ENCODE results near the gene PIP5K1C.
"Not testable (repeated sequence)": the region's sequence is repeated elsewhere in the genome, so short reads cannot be mapped to it uniquely, and the experiment has no call there.

Gene PIP5K1C

DNA sequence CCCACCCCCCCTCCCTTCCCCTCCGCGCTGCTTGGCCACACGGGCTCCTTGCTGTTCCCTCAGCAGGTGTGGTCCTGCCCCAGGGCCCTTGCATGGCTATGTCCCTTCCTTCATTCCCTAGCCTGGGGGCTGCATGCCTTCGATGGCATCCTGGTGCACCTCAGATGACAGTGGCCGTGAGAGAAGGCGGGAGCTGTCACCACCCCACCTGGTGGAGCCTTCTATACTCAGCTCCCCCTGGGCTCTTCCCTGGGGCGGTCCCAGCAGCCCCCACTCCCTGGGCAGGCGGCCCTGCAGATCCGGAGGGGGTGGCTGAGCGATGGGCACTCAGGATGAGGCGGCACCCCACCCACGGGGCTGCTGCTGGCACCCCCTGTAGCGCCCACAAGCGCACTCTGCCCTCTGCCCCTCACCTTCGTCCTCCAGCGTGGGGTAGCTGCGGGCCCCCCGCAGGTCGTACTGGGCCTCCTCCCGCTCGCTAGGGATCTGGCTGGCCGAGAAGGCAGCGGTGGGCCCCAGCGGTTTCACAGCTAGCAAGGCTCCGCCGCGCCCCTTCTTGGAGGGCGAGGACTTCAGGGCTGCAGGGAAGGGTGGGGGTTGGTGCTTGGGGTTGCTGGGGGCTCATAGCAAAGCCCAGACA is 56.5 kb downstream of the PIP5K1C start:
- no peak for DNase-seq

DNA sequence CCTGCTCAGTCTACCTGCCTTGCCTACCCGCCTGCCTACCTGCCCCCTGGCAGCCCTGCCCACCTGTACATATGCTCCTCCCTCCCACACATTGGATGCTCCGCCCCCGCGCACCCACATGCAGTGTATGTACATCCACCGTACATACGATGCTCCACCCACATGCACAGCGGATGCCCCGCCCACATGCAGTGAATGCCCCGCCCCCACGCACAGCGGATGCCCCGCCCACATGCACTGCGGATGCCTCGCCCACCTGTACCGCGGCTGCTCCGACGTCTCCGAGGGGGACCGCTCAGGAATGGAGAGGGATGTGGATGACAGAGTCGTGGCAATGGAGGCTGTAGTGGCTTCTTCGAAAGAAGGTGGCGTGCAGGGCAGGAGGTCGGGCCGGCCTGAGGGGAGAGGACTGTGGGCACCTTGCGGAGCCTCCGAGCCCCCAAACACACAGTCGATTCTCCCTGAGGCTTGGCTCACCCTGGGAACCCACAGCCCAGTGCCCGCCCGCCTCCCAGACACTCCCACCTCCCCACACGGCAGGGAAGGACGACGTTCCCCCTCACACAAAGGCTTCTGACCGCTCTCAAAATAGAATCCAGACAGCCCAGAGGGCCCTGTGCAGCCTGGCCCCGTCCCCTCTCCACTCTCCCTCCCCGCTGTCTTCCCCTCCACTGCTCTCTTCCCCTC is 57.1 kb downstream of the PIP5K1C start:
- DNase-seq = no peak

DNA sequence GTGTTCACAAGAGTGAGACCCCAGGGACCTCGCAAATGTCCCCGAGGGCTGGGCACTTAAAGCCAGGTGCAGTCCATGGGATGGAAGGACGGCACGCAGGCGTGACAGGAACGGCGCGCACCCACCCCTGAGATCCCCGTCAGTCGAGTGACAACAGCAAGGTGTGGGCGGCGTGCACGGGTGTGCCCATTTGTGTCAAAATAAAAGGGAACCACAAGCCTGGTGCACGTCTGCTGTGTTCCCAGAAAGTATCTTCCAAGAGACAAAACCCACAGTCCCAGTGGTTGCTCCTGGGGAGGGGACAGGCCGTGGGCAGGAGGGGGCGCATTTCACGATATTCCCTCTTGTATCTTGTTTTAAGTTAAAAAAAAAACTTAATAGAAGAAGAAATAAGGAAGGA is 58.0 kb downstream of the PIP5K1C start:
- no peak for DNase-seq

DNA sequence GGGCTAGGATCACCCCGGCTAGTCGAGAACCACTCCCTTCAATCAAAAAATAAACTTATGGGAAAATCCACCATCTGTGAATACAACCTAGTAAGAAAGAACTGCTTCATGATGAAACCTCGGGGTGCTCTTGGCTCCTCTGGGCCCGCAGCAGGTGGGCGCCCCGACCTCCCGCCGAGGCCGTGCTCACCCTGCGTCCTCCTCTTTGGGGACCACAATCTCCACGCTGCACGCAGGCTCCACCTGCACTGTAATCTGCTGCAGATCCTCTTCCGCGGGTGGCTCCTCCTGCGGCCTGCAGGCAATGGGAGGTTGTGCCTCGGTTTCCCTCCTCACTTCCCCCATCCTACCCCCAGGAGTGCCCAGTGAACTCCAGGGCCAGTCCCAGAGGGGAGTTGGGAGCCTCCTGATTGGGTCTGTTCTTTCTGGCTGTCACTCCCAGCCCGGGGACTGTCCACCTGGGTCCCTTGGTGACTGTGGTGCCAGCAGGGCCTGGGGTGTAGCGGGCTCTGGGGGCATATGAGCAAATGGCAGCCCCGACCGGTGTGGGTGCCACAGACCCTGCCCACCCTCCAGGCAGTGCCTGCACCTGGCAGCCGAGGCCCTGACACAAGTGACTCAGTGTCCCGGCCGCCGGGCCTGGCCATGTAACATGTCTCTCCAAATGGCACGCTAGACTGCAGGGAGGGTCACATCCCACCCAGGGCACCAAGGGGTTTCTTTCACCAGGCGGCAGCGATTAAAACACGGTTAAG is 58.6 kb downstream of the PIP5K1C start:
- no peak for DNase-seq

DNA sequence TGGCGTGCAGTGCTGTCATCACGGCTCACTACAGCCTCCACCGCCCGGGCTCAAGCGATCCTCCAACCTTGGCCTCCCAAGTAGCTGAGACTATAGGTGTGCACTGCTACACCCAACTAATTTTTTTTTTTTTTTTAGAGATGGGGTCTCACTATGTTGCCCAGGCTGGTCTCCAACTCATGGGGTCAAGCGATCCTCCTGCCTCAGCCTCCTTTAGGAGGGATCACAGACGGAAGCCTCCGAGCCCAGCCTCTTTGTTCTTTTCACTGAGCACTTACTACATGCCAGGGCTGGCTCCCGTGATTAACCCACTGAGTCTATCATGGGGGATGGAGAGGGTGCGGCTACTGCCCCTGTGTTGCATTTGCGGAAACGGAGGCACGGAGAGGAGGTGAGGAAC is 60.8 kb downstream of the PIP5K1C start:
- no peak for DNase-seq

DNA sequence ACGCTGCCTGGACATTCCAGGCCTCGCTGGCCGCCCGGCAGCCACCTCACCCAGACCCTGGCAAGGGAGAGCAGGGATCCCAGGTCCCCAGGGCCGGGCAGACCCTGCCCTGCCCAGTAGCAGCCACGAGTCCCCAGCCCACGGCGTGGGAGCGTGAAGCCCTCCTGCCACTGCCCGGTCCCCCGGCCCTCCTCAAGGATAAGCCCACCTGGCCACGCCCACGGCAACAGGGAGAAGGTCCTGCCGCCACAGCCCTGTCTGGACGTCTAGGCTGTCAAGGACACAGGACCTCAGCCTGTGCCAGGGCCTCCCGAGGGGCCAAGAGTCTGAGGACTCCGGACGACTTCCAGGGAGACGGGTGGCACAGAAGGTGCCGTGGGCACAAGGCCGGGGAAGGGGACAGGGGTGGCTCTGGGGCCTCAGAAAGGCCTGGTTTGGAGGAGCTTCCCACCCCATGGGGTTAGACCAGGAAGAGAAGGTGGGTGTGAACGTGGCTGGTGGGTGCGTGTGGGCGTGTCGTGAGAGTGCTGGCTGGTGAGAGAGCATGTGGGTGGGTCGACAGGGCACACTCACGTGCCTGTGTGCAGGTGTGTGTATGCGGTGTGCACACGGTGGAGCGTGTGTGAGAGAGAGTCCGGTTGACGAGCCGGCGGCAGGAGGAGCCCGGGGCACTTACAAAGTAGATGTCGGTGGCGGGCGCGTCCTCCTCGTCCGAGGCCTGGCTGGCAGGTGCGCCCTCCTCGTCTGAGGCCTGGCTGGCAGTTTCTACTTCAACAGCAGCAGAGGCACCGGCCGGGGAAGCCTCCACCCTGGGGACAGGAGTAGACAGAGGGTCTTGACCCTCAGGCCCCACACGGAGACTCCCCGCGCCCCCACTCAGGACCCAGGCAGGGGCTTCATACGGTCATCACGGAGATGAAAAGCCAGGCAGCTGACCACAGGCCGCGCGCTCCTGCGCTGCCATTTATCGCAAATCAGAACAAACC is 61.8 kb downstream of the PIP5K1C start:
- DNase-seq = no peak

DNA sequence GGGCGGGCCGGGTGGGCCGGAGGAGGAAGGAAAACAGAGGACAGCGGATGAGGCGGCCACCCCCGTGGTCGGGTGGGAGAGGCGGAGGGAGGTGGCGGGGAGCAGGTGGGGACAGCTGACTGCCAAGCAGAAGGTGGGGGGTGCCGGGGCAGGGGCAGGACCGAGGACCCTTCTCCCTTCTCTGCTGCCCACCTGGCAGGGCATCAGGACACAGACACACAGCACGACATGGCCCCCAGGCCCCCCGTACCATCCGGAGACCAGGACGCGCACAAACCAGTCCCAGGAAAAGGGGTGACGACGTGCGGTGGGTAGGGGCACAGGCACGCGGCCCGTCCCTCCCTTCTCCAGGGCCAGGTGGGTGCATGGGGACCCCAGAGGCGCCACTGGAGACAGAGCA is 62.6 kb downstream of the PIP5K1C start:
- DNase-seq = no peak

DNA sequence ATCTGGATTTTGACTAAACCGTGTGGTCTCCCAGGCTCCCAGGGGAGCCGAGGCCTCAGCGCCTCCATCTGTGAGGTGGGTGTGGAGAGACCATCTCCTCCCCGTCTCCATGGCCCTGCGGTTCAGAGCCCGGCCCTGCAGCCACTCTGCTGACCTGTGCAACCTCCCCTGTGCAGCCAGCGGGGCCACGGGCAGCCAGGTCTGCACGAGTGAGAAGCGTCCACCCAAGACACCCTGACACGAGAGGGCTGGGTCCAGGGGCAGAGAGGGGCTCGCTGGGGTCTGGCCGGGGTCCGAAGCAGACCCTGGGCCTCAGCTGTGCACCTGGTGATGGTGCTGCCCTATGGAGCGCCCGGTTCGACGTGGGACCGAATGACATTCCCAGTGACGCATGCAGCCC is 63.3 kb downstream of the PIP5K1C start:
- DNase-seq = no peak

DNA sequence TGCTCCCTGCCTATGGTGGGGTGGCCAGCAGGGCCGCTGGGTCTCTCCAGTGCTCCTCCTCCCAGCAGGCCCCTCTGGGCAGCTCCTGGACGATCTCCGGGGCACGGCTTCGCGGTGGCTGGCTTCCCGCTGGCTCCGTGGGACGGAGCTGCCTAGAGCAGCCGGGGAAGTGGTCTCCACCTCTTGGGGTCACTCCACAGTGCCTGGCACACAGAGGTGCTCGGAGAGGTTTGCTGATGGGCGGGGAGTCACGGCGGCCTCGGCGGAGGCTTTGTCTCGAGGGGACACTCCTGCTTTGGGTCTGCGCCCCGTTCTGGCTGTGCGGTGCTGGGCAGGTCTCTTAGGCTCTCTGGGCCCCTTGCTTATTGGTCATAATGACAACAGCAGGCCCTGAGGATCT is 63.8 kb downstream of the PIP5K1C start:
- DNase-seq = no peak

DNA sequence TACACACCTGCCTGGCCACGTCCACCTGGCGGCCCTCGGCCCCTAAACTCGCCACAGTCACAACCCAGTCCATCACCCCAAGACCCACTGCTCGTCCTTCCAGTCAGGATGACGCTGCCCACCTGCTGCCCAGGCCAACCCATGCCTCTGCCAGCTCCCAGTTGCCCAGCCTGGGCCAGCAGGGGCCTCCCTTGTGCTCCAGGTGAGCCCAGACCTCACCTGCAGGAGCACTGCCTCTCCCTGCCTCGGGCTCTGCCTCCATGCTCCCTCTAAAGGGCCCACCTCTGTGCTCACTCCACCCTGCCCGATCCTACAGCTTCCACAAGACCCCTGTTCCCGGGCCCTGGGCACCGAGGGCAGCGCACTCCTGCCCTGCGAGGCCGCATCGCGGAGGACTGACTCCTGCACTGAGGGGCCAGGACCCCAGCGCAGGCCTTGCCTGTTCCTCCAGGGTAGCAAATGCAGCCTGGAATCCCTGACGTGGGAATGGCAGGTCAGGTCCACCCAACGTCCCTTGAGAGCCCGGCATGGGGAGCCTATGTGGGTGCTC is 65.7 kb downstream of the PIP5K1C start:
- no peak for DNase-seq

DNA sequence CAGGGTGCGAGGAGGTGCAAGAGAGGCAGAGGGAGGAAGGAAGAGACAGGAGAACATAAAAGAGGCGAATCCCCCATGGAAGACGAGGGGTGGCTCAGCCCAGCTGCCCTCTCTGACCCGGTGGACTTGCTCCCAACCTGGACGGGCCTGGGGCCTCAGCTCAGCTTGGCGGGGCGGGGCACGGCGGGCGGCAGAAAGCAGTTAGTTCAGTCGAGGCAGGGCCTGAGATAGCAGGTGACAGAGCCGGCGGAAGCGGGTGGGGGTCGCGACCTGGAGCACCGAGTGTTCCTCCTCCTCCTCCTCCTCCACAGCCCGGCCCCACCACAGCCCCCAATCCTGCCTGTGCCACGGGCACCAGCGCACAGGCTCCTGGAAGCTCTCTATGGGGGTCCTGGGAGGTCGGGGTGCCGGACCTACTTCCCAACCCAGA is 66.7 kb downstream of the PIP5K1C start:
- no peak for DNase-seq

DNA sequence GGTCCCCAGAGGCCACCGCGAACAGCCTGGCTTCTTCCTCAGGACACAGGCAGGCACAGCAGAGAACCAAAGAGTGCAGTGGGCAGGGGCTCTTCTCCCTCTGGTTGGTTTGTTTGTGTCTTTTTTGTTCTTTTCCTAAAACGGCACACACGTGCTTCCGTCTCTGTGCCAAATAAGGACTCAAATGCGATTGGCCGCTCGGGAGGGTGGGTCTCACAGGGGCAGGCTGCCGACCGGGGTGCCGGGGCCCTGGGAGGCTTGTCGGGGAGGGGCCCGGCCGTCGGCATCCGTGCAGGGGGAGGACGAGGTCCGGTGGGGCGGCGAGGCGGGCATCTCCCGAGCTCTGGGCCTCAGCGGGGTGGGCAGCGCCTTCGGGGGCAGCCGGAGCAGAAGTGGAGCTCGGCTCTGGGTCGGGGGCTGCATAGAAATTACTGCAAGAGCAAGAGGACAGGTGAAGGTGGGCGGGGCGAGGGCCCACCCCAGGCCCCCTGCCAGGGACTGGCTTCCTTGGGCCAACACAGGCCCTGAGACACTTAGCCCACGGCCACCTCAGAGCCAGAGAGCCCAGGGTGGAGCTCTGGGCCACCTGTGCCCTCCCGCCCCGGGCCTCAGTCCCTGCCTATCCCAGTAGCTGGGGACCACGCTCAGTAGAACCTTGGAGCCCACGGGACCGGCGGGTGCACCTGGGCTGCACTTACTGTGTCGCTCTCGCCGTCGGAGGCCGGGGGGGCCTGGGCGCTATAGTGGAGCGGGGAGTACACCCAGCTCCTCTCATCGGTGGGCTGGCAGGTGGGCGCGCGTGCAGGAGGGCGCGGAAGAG is 67.3 kb downstream of the PIP5K1C start:
- DNase-seq = no peak

DNA sequence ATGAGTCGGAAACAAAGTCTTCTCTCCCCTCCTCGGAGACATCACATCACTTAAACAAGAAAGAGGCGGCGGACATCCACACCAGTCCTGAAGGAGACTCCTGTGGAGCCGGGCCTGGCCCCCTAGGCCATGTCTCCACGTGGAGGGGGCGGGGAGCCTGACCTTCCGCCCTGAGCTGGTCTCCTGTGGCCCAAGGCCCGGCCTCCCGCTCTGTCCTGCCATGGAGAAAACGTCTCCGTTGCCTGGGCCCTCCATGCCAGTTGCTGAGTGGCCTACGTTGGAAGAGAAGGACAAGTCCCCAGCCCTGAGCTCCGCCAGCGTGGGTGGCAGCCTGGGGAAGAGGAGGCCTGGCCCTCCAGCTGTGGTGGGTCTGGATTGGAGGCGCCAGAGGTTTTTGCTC is 68.2 kb downstream of the PIP5K1C start:
- no peak for DNase-seq

DNA sequence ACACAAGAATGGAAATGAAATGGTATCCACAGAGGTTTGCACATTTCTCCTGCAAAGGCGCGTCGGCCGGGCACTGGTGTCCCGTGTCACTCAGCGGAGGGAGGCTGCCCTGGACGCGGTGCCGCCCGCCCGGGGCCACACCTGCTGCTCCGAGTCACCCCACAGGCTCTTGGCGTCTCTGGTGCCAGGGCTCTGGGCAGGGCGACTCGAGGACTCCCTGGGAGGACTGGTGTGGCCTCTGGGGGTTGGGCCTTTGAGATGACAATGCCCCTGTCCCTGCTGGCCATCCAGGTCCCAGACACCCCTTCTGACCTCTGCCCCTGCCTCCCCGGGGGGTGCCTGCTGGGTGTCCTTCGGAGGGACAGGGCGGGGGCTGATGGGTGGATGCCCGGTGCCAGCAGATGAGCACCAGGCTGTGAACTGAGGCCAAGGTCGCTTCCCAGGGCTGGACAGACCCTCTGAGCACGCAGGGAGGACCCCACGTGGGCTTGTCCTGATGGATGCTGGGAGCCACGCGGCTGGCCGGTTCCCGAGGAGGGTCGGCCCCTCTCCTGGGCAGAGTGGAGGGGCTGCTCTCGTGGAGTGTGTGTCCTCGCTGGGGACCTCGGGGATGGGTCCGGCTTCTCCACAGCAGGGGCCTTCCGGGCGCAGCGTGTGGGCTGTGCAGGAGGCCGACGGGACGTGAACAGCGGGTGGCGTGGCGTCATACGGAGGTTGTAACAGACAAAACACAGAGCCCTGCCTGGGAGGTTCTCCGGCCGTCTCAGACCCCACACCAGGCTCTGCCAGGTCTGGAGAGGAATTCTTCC is 69.0 kb downstream of the PIP5K1C start:
- no peak for DNase-seq

DNA sequence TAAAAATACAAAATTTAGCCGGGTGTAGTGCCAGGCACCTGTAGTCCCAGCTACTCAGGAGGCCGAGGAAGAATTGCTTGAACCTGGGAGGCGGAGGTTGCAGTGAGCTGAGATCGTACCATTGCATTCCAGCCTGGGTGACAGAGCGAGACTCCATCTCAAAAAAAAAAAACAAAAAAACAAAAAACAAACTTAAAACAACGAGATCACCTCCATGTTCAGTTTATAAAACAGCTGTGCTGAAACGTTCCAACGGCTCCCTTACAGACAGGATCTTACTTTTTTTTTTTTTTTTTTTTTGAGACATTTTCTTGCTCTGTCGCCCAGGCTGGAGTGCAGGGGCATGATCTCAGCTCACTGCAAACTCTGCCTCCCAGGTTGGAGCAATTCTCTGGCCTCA is 71.5 kb downstream of the PIP5K1C start:
- not testable (repeated sequence) for DNase-seq

DNA sequence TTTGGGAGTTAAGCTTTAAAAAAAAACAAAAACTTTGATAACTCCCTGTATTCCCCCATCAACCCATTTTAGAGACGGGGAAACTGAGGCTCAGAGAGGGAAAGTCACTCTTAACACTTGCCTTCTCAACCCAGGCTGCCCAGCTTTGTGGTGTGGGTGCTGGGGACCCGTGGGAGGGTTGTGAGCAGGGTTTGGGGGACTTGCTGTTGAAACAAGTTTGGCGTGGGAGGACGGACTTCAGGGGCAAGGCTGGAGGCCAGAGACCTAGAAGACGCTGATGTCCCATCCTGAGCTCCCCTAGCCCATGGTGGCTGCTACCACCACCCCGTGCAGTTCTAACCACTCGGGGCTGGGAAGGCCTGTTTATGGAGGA is 72.9 kb downstream of the PIP5K1C start:
- no peak for DNase-seq

DNA sequence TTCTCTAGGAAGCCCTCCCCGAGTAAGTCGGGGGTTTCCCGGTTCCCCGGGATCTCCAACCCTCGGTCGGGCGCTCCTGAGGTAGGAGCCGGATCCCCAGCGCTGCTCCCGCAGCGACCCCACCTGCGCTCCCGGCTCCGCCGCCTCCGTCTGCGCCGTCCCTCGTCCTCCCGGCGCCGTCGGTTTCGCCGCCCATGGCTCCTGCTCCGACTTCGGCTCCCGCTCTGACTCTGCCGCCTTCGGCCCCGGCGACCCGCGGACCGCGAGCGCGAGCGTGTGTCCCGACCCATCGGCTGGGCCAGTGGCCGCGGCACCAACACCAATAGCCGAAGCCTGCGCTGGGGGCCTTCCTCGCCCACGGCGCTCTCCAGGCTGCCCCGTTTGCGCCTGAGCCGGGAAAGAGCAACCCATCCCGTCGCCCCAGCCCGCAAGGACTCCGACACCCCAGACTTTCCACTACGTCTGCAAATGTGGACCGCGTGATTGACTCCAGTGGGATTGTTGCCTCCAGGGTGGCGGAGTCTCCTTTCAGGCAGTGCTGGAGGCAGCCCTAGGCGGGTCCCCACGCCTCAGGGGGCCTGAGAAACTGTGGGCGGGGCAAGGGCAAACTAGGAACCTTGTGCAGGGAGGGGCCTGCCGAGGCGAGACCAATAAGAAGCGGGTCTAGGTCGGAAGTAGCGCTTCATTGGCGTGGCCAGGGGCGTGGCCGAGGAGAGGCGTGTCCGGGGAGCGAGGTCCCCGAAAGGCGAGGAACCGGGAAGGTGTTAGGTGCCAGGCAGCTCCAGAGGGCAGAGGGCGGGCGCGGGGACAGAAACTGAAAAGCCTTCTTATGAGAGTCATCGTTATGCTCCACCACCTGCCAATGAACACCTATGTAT is 73.6 kb downstream of the PIP5K1C start, which contains the start of gene CACTIN:
Gene CACTIN, minus strand, starts transcription at position 318 of the 878 bp plus-strand sequence. Its CDS starts 28 bp downstream, at position 290.
- DNase-seq = peak; percentile 98

DNA sequence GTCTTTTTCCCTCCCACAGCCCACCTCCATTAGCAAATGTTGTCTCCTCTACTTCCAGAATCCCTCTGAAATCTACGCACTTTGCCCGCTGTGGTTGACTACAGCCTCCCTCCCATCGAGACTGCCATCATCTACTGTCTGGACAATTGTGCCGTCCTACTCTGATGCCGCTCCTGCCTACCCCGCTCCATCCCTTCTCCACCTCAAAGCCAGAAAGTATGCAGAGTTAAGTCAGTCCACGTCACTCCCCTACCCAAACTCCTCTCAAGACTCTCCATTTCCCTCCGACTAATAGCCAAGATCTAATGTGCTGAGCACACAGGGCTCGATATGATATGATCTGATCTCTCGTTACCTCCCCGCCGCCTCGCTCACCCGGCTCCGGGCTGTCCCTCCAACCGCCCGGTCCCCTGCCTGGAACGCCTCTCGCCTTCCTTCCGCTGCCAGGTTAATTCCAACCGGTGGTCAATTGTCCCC is 74.2 kb downstream of the PIP5K1C start:
- DNase-seq = no peak

DNA sequence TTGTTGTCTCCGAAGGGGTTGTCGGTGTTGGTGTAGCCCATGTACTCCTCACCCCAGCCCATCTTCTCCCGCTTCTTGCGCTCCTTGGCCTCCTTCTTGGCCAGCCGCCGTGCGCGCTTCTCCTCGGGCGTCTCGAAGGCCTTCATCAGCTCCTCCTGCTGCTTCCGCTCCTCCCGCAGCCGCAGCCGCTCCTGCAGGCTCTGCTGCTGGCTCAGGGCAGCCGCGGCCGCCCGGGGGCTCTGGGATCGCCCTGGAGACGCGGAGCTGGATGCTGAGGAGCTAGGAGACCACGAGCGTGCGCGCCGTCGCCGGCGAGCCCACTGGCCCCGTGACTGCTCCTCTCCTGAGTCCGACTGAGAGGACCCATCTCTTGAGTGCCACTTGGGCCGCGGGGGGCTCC is 76.6 kb downstream of the PIP5K1C start:
- no peak for DNase-seq

Data from right forelimb (tissue), 1 donor.